ENCODE results near the gene GRID2IP.

- TF ChIP-seq POLR2AphosphoS2 (IDR thresholded peaks at IDR 0.05; ENCODE audit: low read depth, low read length) = no peak
- TF ChIP-seq SIN3A (IDR thresholded peaks at IDR 0.05; ENCODE audit: low read depth, low read length) = no peak
- TF ChIP-seq CHD2 (IDR thresholded peaks at IDR 0.05; ENCODE audit: borderline replicate concordance, low read depth, low read length) = no peak
- no peak for TF ChIP-seq HDAC2 (IDR thresholded peaks at IDR 0.05)
- TF ChIP-seq BHLHE40 (IDR thresholded peaks at IDR 0.05; ENCODE audit: borderline replicate concordance in 1 of 2, low read depth in 2 of 2, low read length in 1 of 2) = no peak
- TF ChIP-seq ATF7 (IDR thresholded peaks at IDR 0.05; ENCODE audit: low read depth) = no peak
Observed at GRCh38 chr7:6487184-6487545, 64.1 kb downstream of the GRID2IP start.

Measured in GM12878 (cell line).